IgD-negative memory B cell (primary cell): ENCODE results near the gene LSP1. TPM values are rescaled to one million over a fixed set of nuclear protein-coding genes. Genes with fewer than 3 reads are reported as not detected.

ENCODE experiments used
- H3K27ac Mint-ChIP-seq, 3 donors: one replicate each; pipeline ENCODE4 v1.8.0; 2020 to 2022; ENCODE audit warnings: mild to moderate bottlenecking in 3 of 3, mixed read lengths in 3 of 3, moderate library complexity in 1 of 3
- H3K27me3 Mint-ChIP-seq: one replicate; pipeline ENCODE4 v1.8.0; 2021; ENCODE audit warnings: mixed read lengths
- H3K36me3 Mint-ChIP-seq: one replicate; pipeline ENCODE4 v1.8.0; 2020; ENCODE audit warnings: mild to moderate bottlenecking, mixed read lengths
- H3K4me1 Mint-ChIP-seq, 3 donors: one replicate each; pipeline ENCODE4 v1.8.0; 2020 to 2022; ENCODE audit warnings: mixed read lengths in 3 of 3, mild to moderate bottlenecking in 1 of 3
- H3K4me3 Mint-ChIP-seq, 4 donors: one replicate each; pipeline ENCODE4 v1.8.0; 2020 to 2022; ENCODE audit warnings: mild to moderate bottlenecking in 4 of 4, mixed read lengths in 4 of 4, moderate library complexity in 3 of 4
- H3K9me3 Mint-ChIP-seq, 3 donors: one replicate each; pipeline ENCODE4 v1.8.0; 2020 to 2021; ENCODE audit warnings: mixed read lengths in 3 of 3, mild to moderate bottlenecking in 1 of 3
- polyA plus RNA-seq: library from polyadenylated mRNA; unstranded; fragments of 300-500 nt; fragmentation: Illumina TruSeq; gene quantifications from one replicate; pipeline ENCODE4 v1.2.3, GENCODE V29; 2021

LSP1 gene
- polyA plus RNA-seq, 1 donor from 2014 or later = 841 TPM

DNA sequence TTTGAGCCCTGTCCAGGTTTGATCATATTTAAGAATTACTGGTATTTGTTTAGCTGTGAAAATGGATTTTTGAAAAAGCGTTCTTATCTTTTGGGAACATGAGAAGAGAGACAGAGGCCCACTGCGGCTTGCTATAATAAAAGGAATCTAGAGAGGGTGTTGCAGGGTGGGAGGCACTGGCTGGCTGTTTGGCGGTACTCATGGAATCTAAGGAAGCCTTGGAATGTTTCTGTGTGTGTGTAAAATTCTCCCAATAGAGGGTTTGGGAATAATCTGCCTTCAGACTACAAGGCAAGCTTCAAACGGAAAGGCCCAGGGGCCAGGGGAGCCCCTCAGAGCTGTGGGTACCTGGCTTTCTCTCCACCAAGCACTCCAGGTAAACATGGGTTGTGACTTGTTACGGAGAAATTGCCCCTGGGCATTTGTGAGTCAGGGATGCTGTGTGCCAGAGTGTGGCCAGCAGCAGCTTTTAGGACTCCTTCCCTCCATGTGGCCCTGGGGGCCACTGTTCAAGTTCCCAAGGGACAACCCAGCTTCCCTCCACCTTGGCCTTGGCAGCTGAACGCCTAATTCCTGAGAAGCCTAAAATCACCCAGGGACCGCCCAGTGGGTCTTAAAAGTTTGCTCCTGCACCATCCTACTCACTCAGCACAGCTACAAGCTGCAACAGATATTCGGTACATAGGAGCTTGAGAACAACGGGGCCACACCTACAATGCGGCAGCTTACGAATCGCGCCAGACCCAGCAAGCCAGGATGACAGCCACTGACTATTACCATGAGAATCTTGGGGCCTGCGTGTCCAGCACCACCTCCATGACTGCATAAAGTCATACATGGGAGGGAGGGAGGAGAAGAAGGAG lies 32.2 kb upstream of the LSP1 start:
- H3K27ac Mint-ChIP-seq = no peak overlapping the region

DNA sequence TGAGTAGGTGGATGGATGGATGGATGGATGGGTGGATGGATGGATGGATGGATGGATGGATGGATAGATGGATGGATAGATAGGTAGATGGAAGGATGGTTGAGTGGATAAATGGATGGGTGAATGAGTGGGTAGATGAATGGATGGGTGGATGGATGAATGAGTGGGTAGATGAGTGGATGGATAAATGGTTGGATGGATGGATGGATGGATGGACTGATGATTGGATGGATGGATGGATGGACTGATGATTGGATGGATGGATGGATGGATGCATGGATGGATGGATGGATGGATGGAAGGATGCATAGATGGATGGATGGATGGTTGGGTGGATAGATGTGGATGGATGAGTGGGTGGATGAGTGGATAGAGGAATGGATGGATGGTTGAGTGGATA lies 31.3 kb upstream of the LSP1 start:
- H3K36me3 Mint-ChIP-seq = peaks cover 3% of the 10 kb centered on the region
- H3K27me3 Mint-ChIP-seq = no peaks in the 10 kb centered on the region
- H3K9me3 Mint-ChIP-seq = peaks cover 3 to 5% (median 4%) of the 10 kb centered on the region in 3 donors
- H3K27ac Mint-ChIP-seq = no peak overlapping the region
- peaks cover 0 to 1% (median 0%) of the 10 kb centered on the region in 3 donors for H3K4me1 Mint-ChIP-seq
- H3K4me3 Mint-ChIP-seq = no peak overlapping the region

More for the DNA sequence above, 32.2 kb upstream of the LSP1 start:
- peaks cover 0 to 1% (median 0%) of the 10 kb centered on the region in 3 donors for H3K4me1 Mint-ChIP-seq
- H3K9me3 Mint-ChIP-seq = peaks cover 3 to 5% (median 4%) of the 10 kb centered on the region in 3 donors
- peaks cover 3% of the 10 kb centered on the region for H3K27me3 Mint-ChIP-seq
- H3K36me3 Mint-ChIP-seq = peaks cover 3% of the 10 kb centered on the region
- H3K4me3 Mint-ChIP-seq = no peak overlapping the region

- no peaks in the 10 kb centered on the region for H3K27me3 Mint-ChIP-seq
- no peak overlapping the region for H3K27ac Mint-ChIP-seq
- no peaks in the 10 kb centered on the region for H3K36me3 Mint-ChIP-seq
- H3K9me3 Mint-ChIP-seq = peaks cover 0 to 4% (median 0%) of the 10 kb centered on the region in 3 donors
- H3K4me3 Mint-ChIP-seq = no peak overlapping the region
- peaks cover 0 to 1% (median 0%) of the 10 kb centered on the region in 3 donors for H3K4me1 Mint-ChIP-seq
Measured at GRCh38 chr11:1822648-1823375, 30.1 kb upstream of the LSP1 start.

DNA sequence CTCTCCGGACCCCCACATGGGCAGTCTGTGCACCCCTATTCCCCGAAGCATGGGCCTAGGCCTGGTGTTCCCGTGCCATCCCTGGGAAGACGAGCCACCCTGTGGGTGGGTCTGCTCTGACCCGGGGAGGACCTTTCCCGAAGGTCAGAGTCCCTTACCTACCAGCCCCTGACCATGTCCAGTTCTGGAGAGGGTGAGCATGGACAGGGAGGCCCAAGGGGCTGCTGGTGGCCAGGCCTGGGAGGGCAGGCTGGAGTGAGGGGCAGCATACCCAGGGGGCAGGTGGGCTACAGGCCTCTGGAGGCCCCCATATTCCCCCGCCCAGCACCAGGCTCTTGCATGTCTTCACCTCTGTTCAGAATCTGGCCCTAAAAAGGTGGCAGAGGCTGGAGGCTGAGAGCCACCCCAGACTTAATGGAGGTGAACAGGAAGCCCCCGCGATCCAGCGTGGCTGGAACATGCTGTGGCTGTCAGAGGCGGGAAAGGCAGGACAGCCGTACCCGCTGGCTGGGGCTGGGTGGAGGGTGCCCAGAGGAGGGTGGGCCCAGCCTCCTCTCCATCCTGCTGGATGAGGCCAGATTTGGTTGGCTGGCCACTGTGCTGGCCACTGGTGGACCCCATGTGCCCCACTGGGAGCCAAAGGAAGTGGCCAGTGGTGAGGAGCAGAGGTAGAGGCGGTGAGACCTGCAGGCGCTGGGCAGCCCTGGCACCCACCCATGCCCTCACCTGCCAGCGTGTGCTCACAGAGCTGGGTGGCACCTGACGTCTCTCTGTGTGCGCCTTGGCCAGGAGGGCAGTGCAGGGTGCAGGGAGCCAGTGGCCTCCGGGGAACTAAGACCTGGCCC lies 29.3 kb upstream of the LSP1 start:
- Mint-ChIP-seq H3K9me3 (peaks cover 0 to 2% (median 0%) of the 10 kb centered on the region in 3 donors), H3K4me1 (peaks cover 0 to 1% (median 0%) of the 10 kb centered on the region in 3 donors), H3K27me3 (no peaks in the 10 kb centered on the region), H3K27ac (no peak overlapping the region), H3K36me3 (no peaks in the 10 kb centered on the region), H3K4me3 (no peak overlapping the region)

DNA sequence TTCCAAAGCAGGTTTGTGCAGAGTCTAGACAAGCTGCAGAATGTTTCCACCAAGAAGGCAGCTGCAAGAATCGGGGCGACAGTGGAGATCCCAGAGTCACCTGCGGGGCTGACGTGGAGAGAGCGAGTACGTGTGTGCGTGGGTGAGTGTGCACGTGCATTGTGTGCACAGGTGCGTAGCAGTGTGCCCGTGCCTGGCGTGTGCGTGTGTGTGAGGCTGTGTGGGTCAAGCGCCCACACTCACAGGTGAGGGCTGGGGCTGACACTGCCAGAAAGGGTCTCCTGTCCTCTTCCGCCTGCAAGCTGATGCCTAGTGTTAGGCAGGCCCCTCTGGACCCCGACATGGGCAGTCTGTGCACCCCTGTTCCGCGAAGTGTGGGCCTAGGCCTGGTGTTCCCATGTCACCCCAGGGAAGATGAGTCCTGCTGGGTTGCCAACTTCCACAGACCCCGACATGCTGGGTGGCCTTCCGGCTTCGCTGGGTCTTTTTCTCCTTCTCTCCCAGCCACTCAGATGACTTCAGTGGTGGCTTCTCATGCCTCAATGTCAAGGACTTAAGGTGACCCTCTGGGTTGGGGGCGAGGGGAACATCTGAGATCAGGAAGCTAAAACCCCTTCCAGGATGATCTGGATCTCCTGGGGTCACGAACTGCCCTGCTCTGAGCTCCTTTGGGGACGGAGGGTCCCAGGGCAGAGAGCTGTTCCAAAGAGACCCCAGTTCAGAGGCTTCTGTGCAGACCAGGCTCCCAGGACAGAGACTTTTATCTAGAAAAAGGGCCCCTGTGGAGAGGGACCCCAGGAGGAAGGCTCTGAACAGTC lies 28.5 kb upstream of the LSP1 start:
- Mint-ChIP-seq H3K36me3 (no peaks in the 10 kb centered on the region), H3K4me3 (no peak overlapping the region), H3K27me3 (no peaks in the 10 kb centered on the region), H3K9me3 (peaks cover 0 to 2% (median 0%) of the 10 kb centered on the region in 3 donors), H3K27ac (no peak overlapping the region), H3K4me1 (peaks cover 0 to 1% (median 0%) of the 10 kb centered on the region in 3 donors)

GRCh38 chr11:1825039-1825740 lies 27.7 kb upstream of the LSP1 start:
- H3K9me3 Mint-ChIP-seq = peaks cover 0 to 2% (median 0%) of the 10 kb centered on the region in 3 donors
- H3K36me3 Mint-ChIP-seq = no peaks in the 10 kb centered on the region
- H3K27ac Mint-ChIP-seq = no peak overlapping the region
- H3K4me3 Mint-ChIP-seq = no peak overlapping the region
- H3K4me1 Mint-ChIP-seq = peaks cover 0 to 1% (median 0%) of the 10 kb centered on the region in 3 donors
- H3K27me3 Mint-ChIP-seq = no peaks in the 10 kb centered on the region

DNA sequence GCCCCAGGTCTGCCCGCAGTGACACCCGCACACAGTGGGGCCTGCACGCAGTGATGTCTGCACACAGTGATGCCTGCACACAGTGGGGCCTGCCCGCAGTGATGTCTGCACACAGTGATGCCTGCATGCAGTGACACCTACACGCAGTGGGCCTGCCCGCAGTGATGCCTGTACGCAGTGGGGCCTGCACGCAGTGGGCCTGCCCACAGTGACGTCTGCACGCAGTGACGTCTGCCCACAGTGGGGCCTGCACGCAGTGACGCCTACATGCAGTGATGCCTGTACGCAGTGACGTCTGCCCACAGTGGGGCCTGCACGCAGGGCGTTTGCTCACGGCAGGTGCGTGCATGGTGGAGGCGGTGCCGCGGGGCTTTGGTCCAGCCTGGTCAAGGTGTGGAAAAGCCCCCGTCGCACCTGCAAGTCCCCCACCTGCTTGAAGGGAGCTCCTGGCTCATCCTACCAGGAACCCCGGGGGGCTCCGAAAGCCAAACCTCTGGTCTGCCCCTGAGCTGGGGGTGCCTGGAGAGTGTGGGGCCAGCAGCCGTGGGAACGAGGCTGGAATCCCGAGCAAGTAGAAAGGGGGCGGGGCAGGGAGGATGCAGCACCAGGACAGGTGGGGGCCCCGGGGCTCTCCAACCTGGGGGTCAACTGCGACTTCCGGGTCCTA lies 27.0 kb upstream of the LSP1 start:
- Mint-ChIP-seq H3K27ac (no peak overlapping the region), H3K27me3 (no peaks in the 10 kb centered on the region)

DNA sequence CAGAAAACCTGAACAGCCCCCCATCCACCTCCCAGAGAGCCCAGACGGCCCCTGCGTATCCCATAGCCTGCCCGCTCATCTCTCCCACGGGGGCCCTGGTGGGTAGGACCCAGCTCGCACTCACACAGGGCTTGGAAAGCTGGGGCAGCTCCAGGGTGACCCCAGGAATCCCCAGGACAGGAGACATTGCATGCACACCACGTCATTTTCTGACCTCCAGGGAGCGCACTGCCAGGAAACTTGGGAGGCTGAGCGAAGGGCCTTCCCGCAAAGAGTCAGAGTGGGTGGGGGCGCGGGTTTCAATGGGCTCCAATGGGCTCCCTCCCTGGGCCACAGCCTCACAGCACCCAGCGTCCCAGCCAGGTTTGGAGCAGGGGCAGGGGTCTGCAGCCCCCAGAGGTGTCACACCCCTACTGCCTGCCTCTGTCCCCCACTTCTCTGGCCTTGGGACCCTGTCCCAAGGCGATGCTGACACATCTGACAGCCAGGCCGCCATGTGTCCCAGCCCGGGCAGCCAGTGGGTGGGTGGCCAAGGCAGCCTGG lies 26.3 kb upstream of the LSP1 start:
- H3K4me1 Mint-ChIP-seq = peaks cover 0 to 1% (median 0%) of the 10 kb centered on the region in 3 donors
- H3K27ac Mint-ChIP-seq = no peak overlapping the region
- no peaks in the 10 kb centered on the region for H3K9me3 Mint-ChIP-seq
- H3K27me3 Mint-ChIP-seq = no peaks in the 10 kb centered on the region
- no peaks in the 10 kb centered on the region for H3K36me3 Mint-ChIP-seq
- H3K4me3 Mint-ChIP-seq = no peak overlapping the region

More for the DNA sequence above, 27.0 kb upstream of the LSP1 start:
- Mint-ChIP-seq H3K36me3 (no peaks in the 10 kb centered on the region), H3K4me1 (peaks cover 0 to 1% (median 0%) of the 10 kb centered on the region in 3 donors), H3K4me3 (no peak overlapping the region), H3K9me3 (peaks cover 0 to 2% (median 0%) of the 10 kb centered on the region in 3 donors)

- Mint-ChIP-seq H3K36me3 (no peaks in the 10 kb centered on the region), H3K27ac (no peak overlapping the region), H3K9me3 (no peaks in the 10 kb centered on the region), H3K4me3 (no peak overlapping the region), H3K4me1 (peaks cover 0 to 1% (median 0%) of the 10 kb centered on the region in 3 donors), H3K27me3 (no peaks in the 10 kb centered on the region)
Measured at GRCh38 chr11:1827095-1827813, 25.6 kb upstream of the LSP1 start.

- H3K27ac Mint-ChIP-seq = no peak overlapping the region
- H3K4me3 Mint-ChIP-seq = no peak overlapping the region
- peaks cover 1% of the 10 kb centered on the region for H3K27me3 Mint-ChIP-seq
- H3K36me3 Mint-ChIP-seq = no peaks in the 10 kb centered on the region
- no peaks in the 10 kb centered on the region for H3K9me3 Mint-ChIP-seq
- peaks cover 0 to 1% (median 0%) of the 10 kb centered on the region in 3 donors for H3K4me1 Mint-ChIP-seq
Measured at GRCh38 chr11:1827931-1828330, 25.0 kb upstream of the LSP1 start.

GRCh38 chr11:1828542-1828941 lies 24.3 kb upstream of the LSP1 start:
- Mint-ChIP-seq H3K27ac (no peak overlapping the region), H3K36me3 (no peaks in the 10 kb centered on the region), H3K4me1 (peaks cover 0 to 1% (median 0%) of the 10 kb centered on the region in 3 donors), H3K27me3 (peaks cover 7% of the 10 kb centered on the region), H3K4me3 (no peak overlapping the region), H3K9me3 (no peaks in the 10 kb centered on the region)

DNA sequence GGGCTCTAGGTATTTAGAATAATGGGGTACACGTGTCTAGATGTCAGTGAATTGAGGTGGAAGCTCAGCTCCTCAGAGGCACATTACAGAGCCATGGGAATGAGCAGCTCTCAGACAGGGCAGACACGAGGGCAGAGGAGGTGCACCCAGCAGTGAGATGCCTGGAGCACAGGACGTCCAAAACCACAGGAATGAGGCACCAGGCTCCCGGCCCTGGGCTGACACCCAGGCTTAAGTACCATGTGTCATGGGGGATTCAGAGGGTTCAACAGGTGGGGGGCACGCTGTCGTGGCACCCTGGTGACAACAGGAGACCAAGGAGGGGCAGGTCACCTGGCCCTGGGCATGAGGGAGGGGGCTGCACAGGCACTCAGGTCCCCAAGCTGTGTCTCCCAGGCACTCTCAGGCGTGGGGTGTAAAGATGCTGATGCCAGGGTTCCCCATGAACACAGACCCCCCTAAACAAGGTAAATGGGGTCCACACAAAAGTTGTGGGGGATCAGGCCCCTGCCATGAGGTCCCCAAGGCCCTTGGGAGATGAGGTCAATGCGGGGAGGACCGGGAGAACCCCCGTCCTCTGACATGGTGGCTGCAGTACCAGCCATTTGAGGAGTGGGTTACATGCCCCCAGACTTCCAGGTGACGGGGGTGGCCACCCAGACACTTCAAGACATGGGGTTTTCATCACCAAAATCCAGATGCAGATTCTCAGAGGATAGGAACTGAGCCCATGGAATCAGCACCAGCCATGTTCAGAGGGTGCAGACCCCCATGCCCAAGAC lies 23.7 kb upstream of the LSP1 start:
- Mint-ChIP-seq H3K36me3 (no peaks in the 10 kb centered on the region), H3K4me3 (no peak overlapping the region), H3K9me3 (no peaks in the 10 kb centered on the region), H3K27me3 (peaks cover 7% of the 10 kb centered on the region), H3K27ac (no peak overlapping the region), H3K4me1 (no peaks in the 10 kb centered on the region)
